Esophagus squamous epithelium (tissue), 5 donors: ENCODE results near the gene SOX18. TPM values are rescaled to one million over a fixed set of nuclear protein-coding genes. Genes with fewer than 3 reads are reported as not detected.
"Not testable (repeated sequence)": the region's sequence is repeated elsewhere in the genome, so short reads cannot be mapped to it uniquely, and the experiment has no call there.

Source experiments
- DNase-seq: peaks from one replicate; lab custom pipeline; 2025; lab: John Stamatoyannopoulos, UW
- H3K27ac ChIP-seq, 4 donors: fragments of 200-600 bp; sonication (generic); one replicate each; pipeline ENCODE4 v1.5.1; 2016 to 2019; ENCODE audit warnings: mild to moderate bottlenecking in 1 of 4
- H3K27me3 ChIP-seq, 4 donors: fragments of 200-600 bp; sonication (generic); 1 replicate in 3 of 4; 2 replicates in 1 of 4; pipeline versions ENCODE4 v1.5.1 to v1.6.0; 2017 to 2021; ENCODE audit warnings: antibody characterized with exemption in 1 of 4
- H3K36me3 ChIP-seq, 3 donors: fragments of 200-600 bp; sonication (generic); one replicate each; pipeline ENCODE4 v1.5.1; 2016 to 2019
- H3K4me1 ChIP-seq, 3 donors: fragments of 200-600 bp; sonication (generic); one replicate each; pipeline ENCODE4 v1.5.1; 2017 to 2019
- H3K4me3 ChIP-seq, 4 donors: fragments of 200-600 bp; sonication (generic); 1 replicate in 3 of 4; 2 replicates in 1 of 4; pipeline ENCODE4 v1.5.1; 2016 to 2019; ENCODE audit warnings: mild to moderate bottlenecking in 2 of 4, moderate library complexity in 1 of 4
- H3K9me3 ChIP-seq, 3 donors: fragments of 200-600 bp; sonication (generic); one replicate each; pipeline ENCODE4 v1.5.1; 2016 to 2019
- POLR2A ChIP-seq, 4 donors: fragments of 450-650 bp; IDR thresholded peaks; one replicate each; pipeline ENCODE4 v1.6.1; 2017; ENCODE audit warnings: antibody characterized with exemption in 4 of 4, mild to moderate bottlenecking in 4 of 4, moderate library complexity in 3 of 4
- WGBS, 2 donors: methylation state at CpG; one replicate each; pipeline ENCODE4 v1.1.5; 2018; 5-methylcytosine and 5-hydroxymethylcytosine counted together
- intact Hi-C: fragments of 100-400 bp; cut with DNase I; formaldehyde crosslinking; loops from one replicate; pipeline ENCODE4 v1.15.0; 2022
- total RNA-seq, 4 donors: library from RNA; depleted of rRNA; stranded (reverse); fragments of >200 nt; gene quantifications; one replicate each; pipeline ENCODE4 v1.1.0, GENCODE V29; 2016
- TF ChIP-seq, protein P1 (sequence below), 6 experiments: fragments of 450-650 bp in 4 of 6; fragments of 200-600 bp in 2 of 6; sonication (generic) in 2 of 6; IDR thresholded peaks; one replicate each; pipeline ENCODE4 v1.5.1; 2016 to 2019; ENCODE audit warnings: antibody characterized with exemption in 6 of 6, mild to moderate bottlenecking in 4 of 6, moderate library complexity in 4 of 6
- donor health status: DM: yes; HTN: yes; CAD: no.

The SOX18 gene
- total RNA-seq, 4 donors from 2014 or later: 1.3 to 4.5 (median 3.9) TPM

- H3K9me3 ChIP-seq: no peaks in the 10 kb centered on the region
- intact Hi-C loops: no loop called here
- no peak overlapping the region for H3K4me3 ChIP-seq
- H3K4me1 ChIP-seq: no peaks in the 10 kb centered on the region
- no peak overlapping the region for H3K27ac ChIP-seq
- no peak for DNase-seq
- H3K36me3 ChIP-seq: peaks cover 32 to 100% (median 62%) of the 10 kb centered on the region in 3 donors
- no peak for TF ChIP-seq POLR2A (IDR thresholded peaks at IDR 0.05)
- TF ChIP-seq, protein P1, sequence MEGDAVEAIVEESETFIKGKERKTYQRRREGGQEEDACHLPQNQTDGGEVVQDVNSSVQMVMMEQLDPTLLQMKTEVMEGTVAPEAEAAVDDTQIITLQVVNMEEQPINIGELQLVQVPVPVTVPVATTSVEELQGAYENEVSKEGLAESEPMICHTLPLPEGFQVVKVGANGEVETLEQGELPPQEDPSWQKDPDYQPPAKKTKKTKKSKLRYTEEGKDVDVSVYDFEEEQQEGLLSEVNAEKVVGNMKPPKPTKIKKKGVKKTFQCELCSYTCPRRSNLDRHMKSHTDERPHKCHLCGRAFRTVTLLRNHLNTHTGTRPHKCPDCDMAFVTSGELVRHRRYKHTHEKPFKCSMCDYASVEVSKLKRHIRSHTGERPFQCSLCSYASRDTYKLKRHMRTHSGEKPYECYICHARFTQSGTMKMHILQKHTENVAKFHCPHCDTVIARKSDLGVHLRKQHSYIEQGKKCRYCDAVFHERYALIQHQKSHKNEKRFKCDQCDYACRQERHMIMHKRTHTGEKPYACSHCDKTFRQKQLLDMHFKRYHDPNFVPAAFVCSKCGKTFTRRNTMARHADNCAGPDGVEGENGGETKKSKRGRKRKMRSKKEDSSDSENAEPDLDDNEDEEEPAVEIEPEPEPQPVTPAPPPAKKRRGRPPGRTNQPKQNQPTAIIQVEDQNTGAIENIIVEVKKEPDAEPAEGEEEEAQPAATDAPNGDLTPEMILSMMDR (IDR thresholded peaks at IDR 0.05): no peak
- no peaks in the 10 kb centered on the region for H3K27me3 ChIP-seq
- 90 to 95% methylated on average over 5 to 17 of the region's 17 CpGs for WGBS, 2 donors
These were observed 26.6 kb downstream of the SOX18 start for GRCh38 chr20:64022671-64023360.

- Histone ChIP-seq H3K9me3 (no peaks in the 10 kb centered on the region), H3K27ac (no peak overlapping the region), H3K4me1 (no peaks in the 10 kb centered on the region), H3K36me3 (peaks cover 24 to 100% (median 60%) of the 10 kb centered on the region in 3 donors), H3K4me3 (no peak overlapping the region), H3K27me3 (no peaks in the 10 kb centered on the region)
- intact Hi-C loops: no loop called here
- WGBS, 2 donors: 81 to 93% methylated on average over 18 to 28 of the region's 36 CpGs
- DNase-seq: no peak
- TF ChIP-seq, protein P1 (IDR thresholded peaks at IDR 0.05): no peak
- TF ChIP-seq POLR2A (IDR thresholded peaks at IDR 0.05): no peak
These were observed 28.1 kb downstream of the SOX18 start for GRCh38 chr20:64021124-64021975.

DNA sequence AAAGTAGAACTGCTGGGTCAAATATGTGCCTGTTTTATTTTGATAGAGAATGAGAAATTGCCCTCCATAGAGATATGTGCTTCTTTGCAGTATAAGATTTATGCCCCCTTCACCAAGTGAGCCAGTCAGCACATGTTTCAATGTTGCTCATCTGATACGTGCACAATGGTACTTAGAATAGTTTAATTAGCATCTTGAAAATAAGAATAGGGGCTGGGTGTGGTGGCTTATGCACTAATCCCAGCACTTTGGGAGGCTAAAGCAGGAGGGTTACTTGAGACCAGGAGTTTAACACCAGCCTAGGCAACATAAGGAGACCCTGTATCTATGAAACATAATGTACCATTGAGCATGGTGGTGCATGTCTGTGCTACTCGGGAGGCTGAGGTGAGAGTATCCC lies 33.8 kb downstream of the SOX18 start:
- Histone ChIP-seq H3K27me3 (no peaks in the 10 kb centered on the region), H3K36me3 (peaks cover 28 to 91% (median 47%) of the 10 kb centered on the region in 3 donors), H3K9me3 (no peaks in the 10 kb centered on the region), H3K4me3 (no peak overlapping the region), H3K27ac (no peak overlapping the region), H3K4me1 (peaks cover 0 to 9% (median 0%) of the 10 kb centered on the region in 3 donors)
- WGBS, 2 donors: 50 to 58% methylated on average over 2 of the region's 2 CpGs
- no peak for DNase-seq
- intact Hi-C loops: no loop called here
- no peak for TF ChIP-seq POLR2A (IDR thresholded peaks at IDR 0.05)
- TF ChIP-seq, protein P1 (IDR thresholded peaks at IDR 0.05): no peak

DNA sequence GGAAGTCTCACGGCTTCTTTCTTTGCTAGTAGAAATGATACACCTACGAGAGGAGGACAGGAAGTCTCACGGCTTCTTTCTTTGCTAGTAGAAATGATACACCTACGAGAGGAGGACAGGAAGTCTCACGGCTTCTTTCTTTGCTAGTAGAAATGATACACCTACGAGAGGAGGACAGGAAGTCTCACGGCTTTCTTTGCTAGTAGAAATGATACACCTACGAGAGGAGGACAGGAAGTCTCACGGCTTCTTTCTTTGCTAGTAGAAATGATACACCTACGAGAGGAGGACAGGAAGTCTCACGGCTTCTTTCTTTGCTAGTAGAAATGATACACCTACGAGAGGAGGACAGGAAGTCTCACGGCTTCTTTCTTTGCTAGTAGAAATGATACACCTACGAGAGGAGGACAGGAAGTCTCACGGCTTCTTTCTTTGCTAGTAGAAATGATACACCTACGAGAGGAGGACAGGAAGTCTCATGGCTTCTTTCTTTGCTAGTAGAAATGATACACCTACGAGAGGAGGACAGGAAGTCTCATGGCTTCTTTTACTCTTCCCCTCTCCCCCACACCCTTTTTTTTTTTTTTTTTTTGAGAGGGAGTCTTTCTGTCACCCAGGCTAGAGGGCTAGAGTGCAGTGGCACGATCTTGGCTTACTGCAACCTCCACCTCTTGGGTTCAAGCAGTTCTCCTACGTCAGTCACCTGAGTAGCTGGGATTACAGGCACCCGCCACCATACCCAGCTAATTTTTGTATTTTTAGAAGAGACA lies 36.9 kb downstream of the SOX18 start:
- H3K27ac ChIP-seq: peak overlapping the region in 1 of 4 donors; percentile 52
- H3K36me3 ChIP-seq: peaks cover 22 to 91% (median 39%) of the 10 kb centered on the region in 3 donors
- 68 to 75% methylated on average over 5 to 8 of the region's 20 CpGs for WGBS, 2 donors

DNA sequence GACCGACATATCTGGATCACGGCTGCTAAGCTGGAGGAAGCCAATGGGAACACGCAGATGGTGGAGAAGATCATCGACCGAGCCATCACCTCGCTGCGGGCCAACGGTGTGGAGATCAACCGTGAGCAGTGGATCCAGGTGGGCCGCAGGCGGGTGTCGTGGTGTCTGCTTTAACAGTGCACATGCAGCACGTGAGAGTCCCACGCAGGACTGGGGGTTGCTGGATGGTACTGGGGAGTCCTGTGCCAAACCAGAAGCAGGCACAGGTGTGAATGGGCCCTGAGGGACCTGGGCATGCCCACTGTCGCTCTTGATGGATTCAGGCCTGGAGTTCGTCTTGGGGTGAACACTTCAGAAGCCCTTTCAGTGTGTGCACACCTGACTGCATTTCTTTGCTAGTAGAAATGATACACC lies 38.1 kb downstream of the SOX18 start:
- peaks cover 0 to 30% (median 3%) of the 10 kb centered on the region in 3 donors for H3K4me1 ChIP-seq
- TF ChIP-seq POLR2A (IDR thresholded peaks at IDR 0.05): no peak
- TF ChIP-seq, protein P1 (IDR thresholded peaks at IDR 0.05): no peak
- no peaks in the 10 kb centered on the region for H3K9me3 ChIP-seq
- H3K4me3 ChIP-seq: no peak overlapping the region
- no peaks in the 10 kb centered on the region for H3K27me3 ChIP-seq
- intact Hi-C loops: no loop called here
- H3K36me3 ChIP-seq: peaks cover 17 to 87% (median 29%) of the 10 kb centered on the region in 3 donors
- peak overlapping the region in 2 of 4 donors; percentile 22 to 31 for H3K27ac ChIP-seq
- no peak for DNase-seq
- WGBS, 2 donors: 94% methylated on average over 12 to 16 of the region's 16 CpGs

More for the DNA sequence above, 36.9 kb downstream of the SOX18 start:
- intact Hi-C loops, H3K9me3 ChIP-seq, H3K4me3 ChIP-seq, H3K27me3 ChIP-seq, DNase-seq: not testable (repeated sequence)
- H3K4me1 ChIP-seq: peaks cover 0 to 18% (median 2%) of the 10 kb centered on the region in 3 donors
